GM12864 (cell line): ENCODE data around the gene CNTNAP2.

ENCODE experiments used
- DNase-seq: peaks from one replicate; pipeline ENCODE4 v3.0.0-alpha.2; 2011; ENCODE audit warnings: low read depth
- H3K4me3 ChIP-seq: 2 replicates; pipeline ENCODE4 v1.5.1; 2011; ENCODE audit warnings: mild to moderate bottlenecking, low read depth, low read length, control low read depth
- CTCF ChIP-seq: IDR thresholded peaks from 2 replicates; pipeline ENCODE4 v1.5.1; 2011; ENCODE audit warnings: low read depth, mild to moderate bottlenecking, moderate library complexity, low read length, control low read depth, inconsistent platforms; ENCODE audit errors: missing control alignments

Gene CNTNAP2

GRCh38 chr7:147240468-147240867, 1123.9 kb downstream of the CNTNAP2 start:
- no peak overlapping the region for H3K4me3 ChIP-seq
- DNase-seq, result no peak
- no peak for TF ChIP-seq CTCF

- no peak overlapping the region for H3K4me3 ChIP-seq
- TF ChIP-seq CTCF, result peak; percentile 71
- no peak for DNase-seq
Measured at GRCh38 chr7:147245274-147245673, 1128.7 kb downstream of the CNTNAP2 start.

GRCh38 chr7:147249956-147250355, 1133.4 kb downstream of the CNTNAP2 start:
- no peak for TF ChIP-seq CTCF
- DNase-seq, result no peak

GRCh38 chr7:147251751-147252325, 1135.2 kb downstream of the CNTNAP2 start:
- H3K4me3 ChIP-seq, result no peak overlapping the region
- no peak for DNase-seq
- no peak for TF ChIP-seq CTCF

More at GRCh38 chr7:147249956-147250355, 1133.4 kb downstream of the CNTNAP2 start:
- H3K4me3 ChIP-seq, result no peak overlapping the region

- no peak for DNase-seq
- no peak overlapping the region for H3K4me3 ChIP-seq
- TF ChIP-seq CTCF, result no peak
Measured at GRCh38 chr7:147261693-147262092, 1145.1 kb downstream of the CNTNAP2 start.

GRCh38 chr7:147265528-147265927, 1148.9 kb downstream of the CNTNAP2 start:
- DNase-seq, result no peak
- no peak overlapping the region for H3K4me3 ChIP-seq
- TF ChIP-seq CTCF, result no peak

- no peak for TF ChIP-seq CTCF
- DNase-seq, result no peak
- no peak overlapping the region for H3K4me3 ChIP-seq
Measured at GRCh38 chr7:147276106-147276505, 1159.5 kb downstream of the CNTNAP2 start.
